Measurements from ENCODE around the gene RAB11FIP2. TPM values are rescaled to one million over a fixed set of nuclear protein-coding genes. Genes with fewer than 3 reads are reported as not detected.
"Not testable (repeated sequence)": the region's sequence is repeated elsewhere in the genome, so short reads cannot be mapped to it uniquely, and the experiment has no call there.

The RAB11FIP2 gene, protein sequence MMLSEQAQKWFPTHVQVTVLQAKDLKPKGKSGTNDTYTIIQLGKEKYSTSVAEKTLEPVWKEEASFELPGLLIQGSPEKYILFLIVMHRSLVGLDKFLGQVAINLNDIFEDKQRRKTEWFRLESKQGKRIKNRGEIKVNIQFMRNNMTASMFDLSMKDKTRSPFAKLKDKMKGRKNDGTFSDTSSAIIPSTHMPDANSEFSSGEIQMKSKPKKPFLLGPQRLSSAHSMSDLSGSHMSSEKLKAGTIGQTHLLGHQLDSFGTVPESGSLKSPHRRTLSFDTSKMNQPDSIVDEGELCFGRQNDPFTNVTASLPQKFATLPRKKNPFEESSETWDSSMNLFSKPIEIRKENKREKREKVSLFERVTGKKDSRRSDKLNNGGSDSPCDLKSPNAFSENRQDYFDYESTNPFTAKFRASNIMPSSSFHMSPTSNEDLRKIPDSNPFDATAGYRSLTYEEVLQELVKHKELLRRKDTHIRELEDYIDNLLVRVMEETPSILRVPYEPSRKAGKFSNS
- total RNA-seq = 13.0 and 13.1 TPM in 2 replicates

DNA sequence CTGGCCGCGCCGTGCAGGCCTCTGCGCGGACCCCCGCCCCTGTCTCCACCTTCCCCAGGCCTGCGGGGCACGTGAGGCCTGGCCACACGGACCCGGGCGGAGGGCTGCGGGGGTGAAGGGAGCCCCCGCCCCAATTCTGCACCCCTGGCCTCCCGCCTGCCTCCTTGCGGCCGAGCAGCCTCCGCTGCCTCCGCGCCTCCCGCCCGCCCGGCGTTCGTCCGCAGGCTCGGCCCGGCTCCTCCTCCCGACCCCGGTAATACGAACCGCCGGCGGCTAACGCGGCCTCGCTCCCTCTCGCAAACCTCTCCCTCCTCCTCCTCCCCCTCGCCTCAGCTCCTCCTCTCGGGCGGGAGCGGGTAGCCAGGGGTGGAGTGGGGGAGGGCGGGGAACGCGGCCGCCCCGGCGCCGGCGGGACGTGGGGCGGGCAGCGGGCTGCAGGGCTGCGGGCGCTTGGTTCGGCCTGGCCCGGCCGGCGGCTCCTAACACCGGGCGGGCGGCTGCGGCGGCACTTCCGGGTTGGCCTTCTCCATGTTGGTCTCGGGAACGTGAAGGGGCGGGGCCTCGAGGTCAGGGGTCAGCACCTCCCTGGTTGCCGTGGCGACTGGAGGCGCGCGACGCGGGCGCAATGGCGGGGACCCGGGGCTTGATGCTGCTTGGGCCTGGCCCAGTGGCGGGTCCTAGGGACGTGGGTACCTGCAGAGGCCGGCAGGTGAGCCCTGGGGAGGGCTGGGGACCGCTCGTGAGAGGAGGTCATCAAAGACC is at the start of gene RAB11FIP2:
TSS of gene RAB11FIP2 (minus strand) at position 547 of the 762 bp plus-strand sequence. CDS start 778 bp downstream, outside the sequence.
- H3K27ac Mint-ChIP-seq = peak within 1 kb of the TSS; percentile 83
- peak; percentile 91 for DNase-seq (ENCODE audit: low spot score)
- H3K36me3 Mint-ChIP-seq (ENCODE audit: low read depth) = peaks cover 8% of the 10 kb centered on the region
- H3K4me3 Mint-ChIP-seq = peak within 1 kb of the TSS; percentile 92
- peaks cover 30% of the 10 kb centered on the region for H3K4me1 Mint-ChIP-seq (ENCODE audit: low read depth)
- H3K27me3 Mint-ChIP-seq (ENCODE audit: insufficient read depth) = peaks cover 13% of the 10 kb centered on the region
- intact Hi-C loops (cut with micrococcal nuclease) = loop anchor here (1.0 to 5.0 kb wide), 4 partner anchors 296 to 708 kb away; partner anchors contain the start of genes CACUL1, FAM204A and PDZD8
- no peaks in the 10 kb centered on the region for H3K9me3 Mint-ChIP-seq

DNA sequence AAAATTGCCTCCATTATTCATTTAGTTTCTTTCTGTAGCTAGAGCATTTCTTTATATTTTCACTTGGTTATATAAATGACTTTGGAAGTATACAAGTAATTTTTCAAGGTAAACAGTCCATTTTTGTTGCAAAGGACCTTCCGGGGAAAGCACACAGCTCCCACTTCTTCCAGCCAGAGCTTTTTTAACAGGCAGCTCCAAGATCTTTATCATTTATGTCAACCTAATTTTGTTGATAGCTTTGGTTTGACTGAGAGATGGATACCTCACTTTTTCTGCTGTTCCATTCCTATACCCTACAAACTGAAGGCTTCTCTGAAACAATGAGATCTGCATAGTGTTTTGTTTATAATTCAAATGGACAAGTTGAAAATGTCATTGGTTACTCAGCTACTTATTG is 49.3 kb upstream of the RAB11FIP2 start:
- no peak overlapping the region for H3K27ac Mint-ChIP-seq
- no peaks in the 10 kb centered on the region for H3K36me3 Mint-ChIP-seq (ENCODE audit: low read depth)
- peaks cover 2% of the 10 kb centered on the region for H3K27me3 Mint-ChIP-seq (ENCODE audit: insufficient read depth)
- H3K9me3 Mint-ChIP-seq = no peaks in the 10 kb centered on the region
- H3K4me3 Mint-ChIP-seq = no peak overlapping the region
- intact Hi-C loops (cut with micrococcal nuclease) = no loop called here
- H3K4me1 Mint-ChIP-seq (ENCODE audit: low read depth) = no peaks in the 10 kb centered on the region
- no peak for DNase-seq (ENCODE audit: low spot score)

DNA sequence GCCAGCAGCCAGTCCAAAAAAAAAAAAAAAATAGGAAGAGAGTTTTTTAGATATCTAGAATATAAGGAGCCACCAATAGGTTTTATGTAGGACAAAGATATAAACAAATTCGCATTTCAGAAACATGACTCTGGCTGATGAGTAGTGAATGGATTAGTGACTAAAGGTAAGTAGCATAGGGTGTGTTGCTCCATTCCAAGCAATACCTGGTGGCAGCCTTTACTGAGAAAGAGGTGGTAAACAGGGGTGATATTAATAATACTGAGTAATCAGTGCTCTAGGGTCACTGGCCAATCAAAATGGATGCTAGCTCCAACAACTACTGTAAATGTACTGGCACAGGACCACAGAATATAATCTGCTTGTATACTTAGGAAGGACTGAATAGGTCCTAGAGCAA is 45.5 kb upstream of the RAB11FIP2 start:
- Mint-ChIP-seq H3K4me1 (ENCODE audit: low read depth) (no peaks in the 10 kb centered on the region), H3K27me3 (ENCODE audit: insufficient read depth) (peaks cover 6% of the 10 kb centered on the region), H3K9me3 (no peaks in the 10 kb centered on the region), H3K27ac (no peak overlapping the region), H3K4me3 (no peak overlapping the region), H3K36me3 (ENCODE audit: low read depth) (no peaks in the 10 kb centered on the region)
- intact Hi-C loops (cut with micrococcal nuclease) = no loop called here
- no peak for DNase-seq (ENCODE audit: low spot score)

DNA sequence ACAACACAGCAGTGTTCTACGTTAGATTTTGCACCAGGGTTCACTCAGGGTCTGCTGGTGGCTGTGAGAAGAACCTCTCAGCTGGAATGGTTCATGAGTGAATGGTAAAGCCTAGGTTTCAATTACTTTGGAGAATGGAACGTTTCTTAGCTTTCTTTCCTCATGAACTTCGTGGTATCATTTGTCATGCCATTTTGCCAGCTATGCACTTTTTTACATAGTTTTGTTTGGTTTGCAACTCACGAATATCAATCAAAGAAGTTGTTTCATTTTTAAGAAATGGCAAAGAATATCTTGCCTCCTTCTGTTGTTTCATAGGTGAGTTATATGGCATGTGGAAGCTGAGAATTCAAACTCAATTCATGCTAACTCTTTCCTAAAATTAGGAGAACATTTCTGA is 34.1 kb upstream of the RAB11FIP2 start:
- H3K4me3 Mint-ChIP-seq = no peak overlapping the region
- no peaks in the 10 kb centered on the region for H3K36me3 Mint-ChIP-seq (ENCODE audit: low read depth)
- H3K4me1 Mint-ChIP-seq (ENCODE audit: low read depth) = no peaks in the 10 kb centered on the region
- intact Hi-C loops (cut with micrococcal nuclease) = no loop called here
- no peak overlapping the region for H3K27ac Mint-ChIP-seq
- DNase-seq (ENCODE audit: low spot score) = no peak
- peaks cover 4% of the 10 kb centered on the region for H3K9me3 Mint-ChIP-seq
- H3K27me3 Mint-ChIP-seq (ENCODE audit: insufficient read depth) = peaks cover 8% of the 10 kb centered on the region

- Mint-ChIP-seq H3K36me3 (ENCODE audit: low read depth) (no peaks in the 10 kb centered on the region), H3K9me3 (no peaks in the 10 kb centered on the region), H3K27me3 (ENCODE audit: insufficient read depth) (peaks cover 9% of the 10 kb centered on the region), H3K4me3 (no peak overlapping the region), H3K27ac (no peak overlapping the region), H3K4me1 (ENCODE audit: low read depth) (no peaks in the 10 kb centered on the region)
- intact Hi-C loops (cut with micrococcal nuclease) = no loop called here
- no peak for DNase-seq (ENCODE audit: low spot score)
Measured at GRCh38 chr10:118076705-118077104, 30.0 kb upstream of the RAB11FIP2 start.

GRCh38 chr10:118072840-118073239 is 26.1 kb upstream of the RAB11FIP2 start:
- intact Hi-C loops (cut with micrococcal nuclease) = no loop called here
- Mint-ChIP-seq H3K4me1 (ENCODE audit: low read depth) (no peaks in the 10 kb centered on the region), H3K4me3 (no peak overlapping the region), H3K27ac (no peak overlapping the region), H3K36me3 (ENCODE audit: low read depth) (no peaks in the 10 kb centered on the region), H3K9me3 (no peaks in the 10 kb centered on the region), H3K27me3 (ENCODE audit: insufficient read depth) (peaks cover 20% of the 10 kb centered on the region)
- DNase-seq (ENCODE audit: low spot score) = no peak

GRCh38 chr10:118067389-118067788 is 20.6 kb upstream of the RAB11FIP2 start:
- peaks cover 20% of the 10 kb centered on the region for H3K27me3 Mint-ChIP-seq (ENCODE audit: insufficient read depth)
- H3K27ac Mint-ChIP-seq; H3K36me3 Mint-ChIP-seq (ENCODE audit: low read depth); DNase-seq (ENCODE audit: low spot score); intact Hi-C loops (cut with micrococcal nuclease); H3K4me3 Mint-ChIP-seq; H3K9me3 Mint-ChIP-seq; H3K4me1 Mint-ChIP-seq (ENCODE audit: low read depth): not testable (repeated sequence)

DNA sequence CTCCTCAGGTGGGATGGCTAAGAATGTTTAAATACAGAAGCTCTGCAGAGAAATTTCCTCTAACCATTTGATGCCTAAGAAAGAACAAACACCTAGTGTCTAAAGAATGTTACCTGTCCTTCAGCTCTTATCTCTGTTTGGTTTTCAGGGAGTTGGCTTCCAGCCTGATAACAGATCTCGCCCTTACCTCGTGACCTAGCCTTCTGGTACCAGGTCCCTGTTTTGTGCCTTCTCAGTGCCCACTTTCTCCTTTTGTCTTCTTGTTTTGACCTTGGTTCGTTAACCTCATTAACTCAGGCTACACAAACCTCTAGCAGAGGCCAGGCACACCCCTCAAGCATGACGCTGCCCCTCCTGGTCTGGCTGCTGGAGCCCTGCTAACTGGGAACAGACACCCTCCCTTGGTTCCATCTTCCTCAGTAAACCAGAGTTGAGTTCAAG is 16.1 kb upstream of the RAB11FIP2 start:
- intact Hi-C loops (cut with micrococcal nuclease) = no loop called here
- no peaks in the 10 kb centered on the region for H3K4me1 Mint-ChIP-seq (ENCODE audit: low read depth)
- no peak overlapping the region for H3K4me3 Mint-ChIP-seq
- H3K9me3 Mint-ChIP-seq = no peaks in the 10 kb centered on the region
- no peak for DNase-seq (ENCODE audit: low spot score)
- H3K27me3 Mint-ChIP-seq (ENCODE audit: insufficient read depth) = peaks cover 15% of the 10 kb centered on the region
- no peak overlapping the region for H3K27ac Mint-ChIP-seq
- no peaks in the 10 kb centered on the region for H3K36me3 Mint-ChIP-seq (ENCODE audit: low read depth)

DNA sequence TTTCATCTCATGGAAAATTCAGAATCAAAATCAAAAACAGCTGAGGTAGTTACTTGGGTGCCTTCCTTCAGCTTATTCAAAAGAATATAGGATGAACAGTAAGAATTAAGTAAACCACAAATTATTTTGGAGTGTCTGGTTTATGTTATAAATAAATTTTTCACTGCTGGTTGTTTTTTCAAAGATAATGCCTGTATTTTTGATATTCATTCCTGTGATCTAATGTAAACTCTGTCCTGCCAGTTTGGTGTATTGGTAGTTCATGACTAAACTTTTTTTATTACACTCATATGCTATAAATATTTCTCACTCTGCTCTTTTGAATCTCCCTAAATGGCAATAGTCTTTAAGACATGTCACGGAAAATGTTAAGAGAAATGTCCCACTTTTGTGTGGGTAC is 11.6 kb upstream of the RAB11FIP2 start:
- intact Hi-C loops (cut with micrococcal nuclease) = no loop called here
- no peak for DNase-seq (ENCODE audit: low spot score)
- H3K36me3 Mint-ChIP-seq (ENCODE audit: low read depth) = no peaks in the 10 kb centered on the region
- H3K27ac Mint-ChIP-seq = no peak overlapping the region
- H3K4me3 Mint-ChIP-seq = no peak overlapping the region
- H3K4me1 Mint-ChIP-seq (ENCODE audit: low read depth) = no peaks in the 10 kb centered on the region
- H3K27me3 Mint-ChIP-seq (ENCODE audit: insufficient read depth) = peaks cover 20% of the 10 kb centered on the region
- H3K9me3 Mint-ChIP-seq = no peaks in the 10 kb centered on the region

GRCh38 chr10:118057361-118057760 is 10.6 kb upstream of the RAB11FIP2 start:
- no peaks in the 10 kb centered on the region for H3K36me3 Mint-ChIP-seq (ENCODE audit: low read depth)
- intact Hi-C loops (cut with micrococcal nuclease) = no loop called here
- peaks cover 16% of the 10 kb centered on the region for H3K27me3 Mint-ChIP-seq (ENCODE audit: insufficient read depth)
- H3K4me3 Mint-ChIP-seq = no peak overlapping the region
- H3K27ac Mint-ChIP-seq = no peak overlapping the region
- H3K4me1 Mint-ChIP-seq (ENCODE audit: low read depth) = no peaks in the 10 kb centered on the region
- DNase-seq (ENCODE audit: low spot score) = no peak
- no peaks in the 10 kb centered on the region for H3K9me3 Mint-ChIP-seq

GRCh38 chr10:118054383-118054782 is 7.6 kb upstream of the RAB11FIP2 start:
- intact Hi-C loops (cut with micrococcal nuclease) = no loop called here
- Mint-ChIP-seq H3K4me3 (no peak overlapping the region), H3K36me3 (ENCODE audit: low read depth) (no peaks in the 10 kb centered on the region), H3K4me1 (ENCODE audit: low read depth) (no peaks in the 10 kb centered on the region), H3K27ac (no peak overlapping the region), H3K27me3 (ENCODE audit: insufficient read depth) (peaks cover 24% of the 10 kb centered on the region), H3K9me3 (no peaks in the 10 kb centered on the region)
- no peak for DNase-seq (ENCODE audit: low spot score)

- intact Hi-C loops (cut with micrococcal nuclease) = no loop called here
- no peak overlapping the region for H3K4me3 Mint-ChIP-seq
- no peaks in the 10 kb centered on the region for H3K9me3 Mint-ChIP-seq
- no peak overlapping the region for H3K27ac Mint-ChIP-seq
- H3K4me1 Mint-ChIP-seq (ENCODE audit: low read depth) = no peaks in the 10 kb centered on the region
- H3K27me3 Mint-ChIP-seq (ENCODE audit: insufficient read depth) = peaks cover 27% of the 10 kb centered on the region
- H3K36me3 Mint-ChIP-seq (ENCODE audit: low read depth) = no peaks in the 10 kb centered on the region
- DNase-seq (ENCODE audit: low spot score) = no peak
Measured at GRCh38 chr10:118052816-118053215, 6.1 kb upstream of the RAB11FIP2 start.

- H3K27ac Mint-ChIP-seq = no peak overlapping the region
- H3K9me3 Mint-ChIP-seq = no peaks in the 10 kb centered on the region
- no peak for DNase-seq (ENCODE audit: low spot score)
- H3K4me3 Mint-ChIP-seq = peak overlapping the region; percentile 92
- H3K36me3 Mint-ChIP-seq (ENCODE audit: low read depth) = peaks cover 6% of the 10 kb centered on the region
- intact Hi-C loops (cut with micrococcal nuclease) = loop anchor here (2.0 to 5.0 kb wide), 2 partner anchors 396 to 707 kb away; partner anchors contain the start of gene CACUL1
- H3K27me3 Mint-ChIP-seq (ENCODE audit: insufficient read depth) = peaks cover 17% of the 10 kb centered on the region
- H3K4me1 Mint-ChIP-seq (ENCODE audit: low read depth) = peaks cover 21% of the 10 kb centered on the region
Measured at GRCh38 chr10:118047880-118048279, 1.1 kb upstream of the RAB11FIP2 start.

Data from activated T-helper 1 cell treated with anti-CD3 and anti-CD28 coated beads, Interleukin-12 subunit alpha, Interleukin-12 subunit beta, Interleukin-2, Interleukin-4 antibody, amounts not matched to agents 30 ng/mL and 10 ng/mL and 1 ng/mL, durations not matched to agents 14 hours and 24 hours and 36 hours (primary cell).